ENCODE results near the gene RNF2. TPM values are rescaled to one million over a fixed set of nuclear protein-coding genes. Genes with fewer than 3 reads are reported as not detected.

RNF2 gene
- total RNA-seq, 5 donors from 2014 or later (not counting 1 experiment from before 2014, with no cell fraction given), result 17.0 to 24.0 (median 21.0) TPM

- H3K27ac ChIP-seq (ENCODE audit: low read length), result no peak overlapping the region
- Mint-ChIP-seq H3K9me3 (peaks cover 0 to 22% (median 20%) of the 10 kb centered on the region in 3 donors), H3K4me3 (no peak overlapping the region), H3K27ac (no peak overlapping the region), H3K27me3 (no peaks in the 10 kb centered on the region), H3K36me3 (peaks cover 12% of the 10 kb centered on the region), H3K4me1 (no peaks in the 10 kb centered on the region)
- H3K4me3 ChIP-seq (ENCODE audit: control insufficient read depth in 1 of 2, extremely low read depth in 1 of 2, low read length in 1 of 2), result no peak overlapping the region
- H3K4me1 ChIP-seq (ENCODE audit: control insufficient read depth in 1 of 2, extremely low read depth in 1 of 2, insufficient read depth in 2 of 2, low read length in 2 of 2), result no peaks in the 10 kb centered on the region
- ATAC-seq (replicated peaks in 1 of 4), result no peak
- peaks cover 2% of the 10 kb centered on the region for H3K9me3 ChIP-seq
- H3K36me3 ChIP-seq (ENCODE audit: control insufficient read depth in 2 of 2, extremely low read depth in 1 of 2, insufficient read depth in 1 of 2, low read length in 1 of 2), result no peaks in the 10 kb centered on the region
- ChIA-PET CTCF (no interaction called here), POLR2A (no interaction called here)
- DNase-seq, result no peak
- no peaks in the 10 kb centered on the region for H3K27me3 ChIP-seq (replicated peaks in 1 of 2; ENCODE audit: control insufficient read depth in 2 of 2, extremely low read depth in 1 of 2, insufficient read depth in 2 of 2, low read length in 1 of 2)
Measured at GRCh38 chr1:185111873-185112272, 66.5 kb downstream of the RNF2 start.

DNA sequence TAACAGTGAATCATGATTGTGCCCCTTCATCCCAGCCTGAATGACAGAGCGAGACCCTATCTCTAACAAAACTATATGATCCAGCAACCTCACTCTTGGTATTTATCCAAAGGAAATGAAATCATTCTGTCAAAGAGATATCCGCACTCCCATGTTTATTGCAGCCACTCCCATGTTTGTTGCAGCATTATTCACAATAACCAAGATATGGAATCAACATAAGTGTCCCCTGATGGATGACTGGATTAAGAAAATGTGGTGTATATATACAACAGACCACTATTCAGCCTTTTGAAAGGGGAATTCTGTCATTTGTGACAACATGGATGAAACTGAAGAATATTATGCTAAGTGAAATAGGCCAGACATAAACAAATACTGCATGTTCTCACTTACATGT lies 67.0 kb downstream of the RNF2 start:
- Mint-ChIP-seq H3K4me1 (no peaks in the 10 kb centered on the region), H3K36me3 (peaks cover 16% of the 10 kb centered on the region), H3K27ac (no peak overlapping the region), H3K27me3 (no peaks in the 10 kb centered on the region), H3K9me3 (peaks cover 0 to 20% (median 18%) of the 10 kb centered on the region in 3 donors), H3K4me3 (no peak overlapping the region)
- no peaks in the 10 kb centered on the region for H3K36me3 ChIP-seq (ENCODE audit: control insufficient read depth in 2 of 2, extremely low read depth in 1 of 2, insufficient read depth in 1 of 2, low read length in 1 of 2)
- WGBS (ENCODE audit: insufficient coverage), result 100% methylated on average over 1 of the region's 2 CpGs
- no peak for ATAC-seq (replicated peaks in 1 of 4)
- ChIA-PET CTCF (no interaction called here), POLR2A (no interaction called here)
- no peak for DNase-seq
- no peaks in the 10 kb centered on the region for H3K27me3 ChIP-seq (replicated peaks in 1 of 2; ENCODE audit: control insufficient read depth in 2 of 2, extremely low read depth in 1 of 2, insufficient read depth in 2 of 2, low read length in 1 of 2)
- no peak overlapping the region for H3K27ac ChIP-seq (ENCODE audit: low read length)
- peaks cover 2% of the 10 kb centered on the region for H3K9me3 ChIP-seq
- H3K4me1 ChIP-seq (ENCODE audit: control insufficient read depth in 1 of 2, extremely low read depth in 1 of 2, insufficient read depth in 2 of 2, low read length in 2 of 2), result no peaks in the 10 kb centered on the region
- H3K4me3 ChIP-seq (ENCODE audit: control insufficient read depth in 1 of 2, extremely low read depth in 1 of 2, low read length in 1 of 2), result no peak overlapping the region

DNA sequence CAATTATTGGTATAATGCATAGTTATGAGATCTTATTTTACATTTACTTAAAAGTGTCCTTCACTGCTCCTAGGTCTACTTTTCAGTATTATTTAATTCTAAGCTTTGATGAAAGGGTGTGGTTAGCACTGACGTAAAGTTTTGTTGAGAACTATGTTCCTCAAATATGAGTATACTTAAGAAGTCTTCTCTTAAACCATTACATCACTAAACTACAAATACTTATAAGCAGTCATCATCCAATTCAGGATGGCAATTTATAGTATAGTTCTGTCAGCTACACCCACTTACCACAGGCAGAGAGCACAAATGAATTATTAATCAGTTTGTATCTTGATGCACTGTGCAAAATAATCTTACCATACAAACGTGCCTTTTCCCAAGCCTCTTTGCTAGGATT lies 84.3 kb downstream of the RNF2 start:
- peaks cover 3 to 44% of the 10 kb centered on the region in 2 donors for H3K36me3 ChIP-seq (ENCODE audit: control insufficient read depth in 2 of 2, extremely low read depth in 1 of 2, insufficient read depth in 1 of 2, low read length in 1 of 2)

GRCh38 chr1:185132534-185132933 lies 87.2 kb downstream of the RNF2 start:
- H3K9me3 Mint-ChIP-seq, result peaks cover 2 to 6% (median 3%) of the 10 kb centered on the region in 3 donors
- no peak overlapping the region for H3K27ac Mint-ChIP-seq
- Histone ChIP-seq H3K27me3 (replicated peaks in 1 of 2; ENCODE audit: control insufficient read depth in 2 of 2, extremely low read depth in 1 of 2, insufficient read depth in 2 of 2, low read length in 1 of 2) (no peaks in the 10 kb centered on the region), H3K4me3 (ENCODE audit: control insufficient read depth in 1 of 2, extremely low read depth in 1 of 2, low read length in 1 of 2) (no peak overlapping the region), H3K27ac (ENCODE audit: low read length) (no peak overlapping the region), H3K4me1 (ENCODE audit: control insufficient read depth in 1 of 2, extremely low read depth in 1 of 2, insufficient read depth in 2 of 2, low read length in 2 of 2) (no peaks in the 10 kb centered on the region), H3K36me3 (ENCODE audit: control insufficient read depth in 2 of 2, extremely low read depth in 1 of 2, insufficient read depth in 1 of 2, low read length in 1 of 2) (peaks cover 3 to 37% of the 10 kb centered on the region in 2 donors), H3K9me3 (no peaks in the 10 kb centered on the region)
- DNase-seq (no peak), ATAC-seq (replicated peaks in 1 of 4) (no peak)
- no peaks in the 10 kb centered on the region for H3K27me3 Mint-ChIP-seq
- CTCF ChIA-PET, result no interaction called here
- no peaks in the 10 kb centered on the region for H3K4me1 Mint-ChIP-seq
- H3K36me3 Mint-ChIP-seq, result peaks cover 56% of the 10 kb centered on the region
- WGBS (ENCODE audit: insufficient coverage), result no CpG with 5 or more reads among the region's 1 CpG
- POLR2A ChIA-PET, result interaction anchor here in 1 of 2 donors (0.6 kb wide), 1 partner anchor 18 kb away, joined by 4 read pairs; no protein-coding TSS in a partner anchor
- no peak overlapping the region for H3K4me3 Mint-ChIP-seq

More for the DNA sequence above, 84.3 kb downstream of the RNF2 start:
- H3K9me3 ChIP-seq, result no peaks in the 10 kb centered on the region
- H3K27ac ChIP-seq (ENCODE audit: low read length), result no peak overlapping the region
- no peak for DNase-seq
- CTCF ChIA-PET, result no interaction called here
- POLR2A ChIA-PET, result no interaction called here
- H3K36me3 Mint-ChIP-seq, result peaks cover 56% of the 10 kb centered on the region
- H3K9me3 Mint-ChIP-seq, result peaks cover 2 to 6% (median 3%) of the 10 kb centered on the region in 3 donors
- no CpG with 5 or more reads among the region's 2 CpGs for WGBS (ENCODE audit: insufficient coverage)
- no peaks in the 10 kb centered on the region for H3K4me1 ChIP-seq (ENCODE audit: control insufficient read depth in 1 of 2, extremely low read depth in 1 of 2, insufficient read depth in 2 of 2, low read length in 2 of 2)
- H3K27me3 ChIP-seq (replicated peaks in 1 of 2; ENCODE audit: control insufficient read depth in 2 of 2, extremely low read depth in 1 of 2, insufficient read depth in 2 of 2, low read length in 1 of 2), result no peaks in the 10 kb centered on the region
- H3K4me1 Mint-ChIP-seq, result no peaks in the 10 kb centered on the region
- H3K4me3 Mint-ChIP-seq, result no peak overlapping the region
- H3K4me3 ChIP-seq (ENCODE audit: control insufficient read depth in 1 of 2, extremely low read depth in 1 of 2, low read length in 1 of 2), result no peak overlapping the region
- no peak overlapping the region for H3K27ac Mint-ChIP-seq
- no peak for ATAC-seq (replicated peaks in 1 of 4)
- H3K27me3 Mint-ChIP-seq, result no peaks in the 10 kb centered on the region

DNA sequence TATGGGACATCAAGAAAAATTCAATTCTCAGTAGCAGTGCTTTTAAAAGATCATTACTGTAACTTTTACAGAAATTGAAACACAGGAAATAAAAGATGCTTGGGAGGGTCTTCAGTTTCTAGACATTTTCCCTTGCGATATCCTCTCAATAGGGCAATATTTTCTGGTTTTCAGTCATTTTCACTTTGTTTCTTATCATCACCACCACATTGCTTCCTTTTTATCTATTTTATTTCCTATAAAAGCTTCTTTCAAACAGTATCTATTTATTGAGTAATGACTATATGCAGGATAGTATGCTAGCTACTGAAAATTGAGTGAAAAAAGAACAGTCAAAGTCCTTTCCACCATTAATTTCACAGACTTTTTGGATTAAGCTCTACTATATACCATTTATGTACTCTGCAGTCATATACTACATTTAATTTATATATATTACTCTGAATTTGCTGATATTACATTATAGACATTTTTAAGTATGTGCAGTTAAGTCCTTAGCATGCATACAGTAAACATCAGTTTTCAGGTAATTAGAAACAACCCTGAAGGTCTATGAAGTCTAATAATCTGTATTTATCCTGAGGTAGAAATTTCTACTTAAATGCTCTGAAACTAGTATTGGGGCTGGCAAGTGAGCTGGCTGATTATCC lies 92.7 kb downstream of the RNF2 start:
- WGBS (ENCODE audit: insufficient coverage), result no CpG with 5 or more reads among the region's 1 CpG
- DNase-seq (no peak), ATAC-seq (replicated peaks in 1 of 4) (no peak)
- ChIA-PET POLR2A (no interaction called here), CTCF (no interaction called here)
- peaks cover 48% of the 10 kb centered on the region for H3K36me3 Mint-ChIP-seq
- peaks cover 0 to 4% (median 2%) of the 10 kb centered on the region in 3 donors for H3K4me1 Mint-ChIP-seq
- no peaks in the 10 kb centered on the region for H3K9me3 Mint-ChIP-seq
- no peaks in the 10 kb centered on the region for H3K27me3 ChIP-seq (replicated peaks in 1 of 2; ENCODE audit: control insufficient read depth in 2 of 2, extremely low read depth in 1 of 2, insufficient read depth in 2 of 2, low read length in 1 of 2)
- H3K36me3 ChIP-seq (ENCODE audit: control insufficient read depth in 2 of 2, extremely low read depth in 1 of 2, insufficient read depth in 1 of 2, low read length in 1 of 2), result peaks cover 0 to 47% of the 10 kb centered on the region in 2 donors
- no peak overlapping the region for H3K27ac Mint-ChIP-seq
- no peak overlapping the region for H3K4me3 ChIP-seq (ENCODE audit: control insufficient read depth in 1 of 2, extremely low read depth in 1 of 2, low read length in 1 of 2)
- no peaks in the 10 kb centered on the region for H3K9me3 ChIP-seq
- H3K27me3 Mint-ChIP-seq, result no peaks in the 10 kb centered on the region
- H3K27ac ChIP-seq (ENCODE audit: low read length), result no peak overlapping the region
- no peak overlapping the region for H3K4me3 Mint-ChIP-seq
- no peaks in the 10 kb centered on the region for H3K4me1 ChIP-seq (ENCODE audit: control insufficient read depth in 1 of 2, extremely low read depth in 1 of 2, insufficient read depth in 2 of 2, low read length in 2 of 2)

- POLR2A ChIA-PET, result no interaction called here
- WGBS (ENCODE audit: insufficient coverage), result 94% methylated on average over 4 of the region's 4 CpGs
- H3K36me3 ChIP-seq (ENCODE audit: control insufficient read depth in 2 of 2, extremely low read depth in 1 of 2, insufficient read depth in 1 of 2, low read length in 1 of 2), result peaks cover 0 to 41% of the 10 kb centered on the region in 2 donors
Measured at GRCh38 chr1:185139246-185139645, 93.9 kb downstream of the RNF2 start.

More at GRCh38 chr1:185139246-185139645, 93.9 kb downstream of the RNF2 start:
- no peaks in the 10 kb centered on the region for H3K27me3 Mint-ChIP-seq
- H3K9me3 ChIP-seq, result no peaks in the 10 kb centered on the region
- DNase-seq (no peak), ATAC-seq (replicated peaks in 1 of 4) (no peak)
- CTCF ChIA-PET, result interaction anchor here in 1 of 2 donors (0.6 kb wide), 1 partner anchor 19 kb away, joined by 5 read pairs; no protein-coding TSS in a partner anchor
- no peaks in the 10 kb centered on the region for H3K4me1 ChIP-seq (ENCODE audit: control insufficient read depth in 1 of 2, extremely low read depth in 1 of 2, insufficient read depth in 2 of 2, low read length in 2 of 2)
- no peak overlapping the region for H3K27ac Mint-ChIP-seq
- H3K4me1 Mint-ChIP-seq, result peaks cover 0 to 4% (median 2%) of the 10 kb centered on the region in 3 donors
- H3K4me3 ChIP-seq (ENCODE audit: control insufficient read depth in 1 of 2, extremely low read depth in 1 of 2, low read length in 1 of 2), result no peak overlapping the region
- H3K36me3 Mint-ChIP-seq, result peaks cover 41% of the 10 kb centered on the region
- no peak overlapping the region for H3K27ac ChIP-seq (ENCODE audit: low read length)
- H3K27me3 ChIP-seq (replicated peaks in 1 of 2; ENCODE audit: control insufficient read depth in 2 of 2, extremely low read depth in 1 of 2, insufficient read depth in 2 of 2, low read length in 1 of 2), result no peaks in the 10 kb centered on the region
- H3K4me3 Mint-ChIP-seq, result no peak overlapping the region
- no peaks in the 10 kb centered on the region for H3K9me3 Mint-ChIP-seq
